H9 (cell line): ENCODE data around the gene IFIT1B. TPM values are rescaled to one million over a fixed set of nuclear protein-coding genes. Genes with fewer than 3 reads are reported as not detected.
A peak's percentile ranks its signal among the peaks of the same experiment; 100 is the strongest.

ENCODE experiments used
- DNase-seq: peaks from one replicate; pipeline ENCODE4 v3.0.0-alpha.2; 2017
- H2AFZ ChIP-seq: one replicate; pipeline ENCODE4 v1.6.1; 2013; ENCODE audit warnings: mild to moderate bottlenecking, low read length, control low read depth, moderate library complexity
- H2AK5ac ChIP-seq: 2 replicates; pipeline ENCODE4 v1.6.1; 2013; ENCODE audit warnings: low read length, control low read depth, mixed read lengths; ENCODE audit not compliant: insufficient read length
- H2BK120ac ChIP-seq: one replicate; pipeline ENCODE4 v1.6.1; 2013; ENCODE audit warnings: low read depth, mild to moderate bottlenecking, low read length, control low read depth, inconsistent platforms; ENCODE audit not compliant: poor library complexity, severe bottlenecking
- H2BK12ac ChIP-seq: 2 replicates; pipeline ENCODE4 v1.6.1; 2013; ENCODE audit warnings: low read length, control low read depth, mixed read lengths, low read depth; ENCODE audit not compliant: insufficient read length
- H2BK15ac ChIP-seq: 2 replicates; pipeline ENCODE4 v1.6.1; 2013; ENCODE audit warnings: low read depth, low read length, control low read depth
- H2BK20ac ChIP-seq: one replicate; pipeline ENCODE4 v1.6.1; 2013; ENCODE audit warnings: low read depth, mild to moderate bottlenecking, low read length, control low read depth, inconsistent platforms; ENCODE audit not compliant: poor library complexity, severe bottlenecking
- H2BK5ac ChIP-seq: 2 replicates; pipeline ENCODE4 v1.6.1; 2013; ENCODE audit warnings: low read length, control low read depth, mixed read lengths; ENCODE audit not compliant: insufficient read length
- H3K14ac ChIP-seq: 2 replicates; pipeline ENCODE4 v1.6.1; 2013; ENCODE audit warnings: low read length, control low read depth; ENCODE audit not compliant: insufficient read depth
- H3K18ac ChIP-seq: 2 replicates; pipeline ENCODE4 v1.6.1; 2013; ENCODE audit warnings: low read depth, mild to moderate bottlenecking, mixed read lengths, low read length, control low read depth; ENCODE audit not compliant: insufficient read length
- H3K23ac ChIP-seq: 2 replicates; pipeline ENCODE4 v1.6.1; 2013; ENCODE audit warnings: low read length, control low read depth, mixed read lengths, low read depth; ENCODE audit not compliant: insufficient read length
- H3K23me2 ChIP-seq: 2 replicates; pipeline ENCODE4 v1.6.1; 2013; ENCODE audit warnings: low read depth, mild to moderate bottlenecking, mixed read lengths, low read length, control low read depth; ENCODE audit not compliant: insufficient read length, poor library complexity, severe bottlenecking
- H3K27ac ChIP-seq: 2 replicates; pipeline ENCODE4 v1.5.1; 2013; ENCODE audit warnings: low read length, control low read depth, mixed read lengths, low read depth; ENCODE audit not compliant: insufficient read length
- H3K27me3 ChIP-seq: 2 replicates; pipeline ENCODE4 v1.6.1; 2013; ENCODE audit warnings: low read length, control low read depth, inconsistent platforms; ENCODE audit not compliant: insufficient read depth
- H3K4ac ChIP-seq: 2 replicates; pipeline ENCODE4 v1.6.1; 2013; ENCODE audit warnings: low read depth, mild to moderate bottlenecking, control low read depth, inconsistent platforms, low read length, moderate library complexity
- H3K4me1 ChIP-seq: 2 replicates; pipeline ENCODE4 v1.6.1; 2013; ENCODE audit warnings: low read length, control low read depth, inconsistent platforms; ENCODE audit not compliant: insufficient read depth
- H3K4me2 ChIP-seq: 2 replicates; pipeline ENCODE4 v1.6.1; 2013; ENCODE audit warnings: low read length, control low read depth, mixed read lengths; ENCODE audit not compliant: insufficient read length, insufficient read depth
- H3K56ac ChIP-seq: 2 replicates; pipeline ENCODE4 v1.6.1; 2013; ENCODE audit warnings: low read depth, mild to moderate bottlenecking, mixed read lengths, low read length, control low read depth; ENCODE audit not compliant: insufficient read length
- H3K79me1 ChIP-seq: 2 replicates; pipeline ENCODE4 v1.6.1; 2013; ENCODE audit warnings: low read depth, mild to moderate bottlenecking, moderate library complexity, low read length, control low read depth, inconsistent platforms; ENCODE audit not compliant: insufficient read depth, poor library complexity, severe bottlenecking
- H3K79me2 ChIP-seq: 2 replicates; pipeline ENCODE4 v1.6.1; 2013; ENCODE audit warnings: low read length, control low read depth, inconsistent platforms; ENCODE audit not compliant: insufficient read depth
- H3K9ac ChIP-seq: 2 replicates; pipeline ENCODE4 v1.6.1; 2013; ENCODE audit warnings: low read length, control low read depth, mixed read lengths; ENCODE audit not compliant: insufficient read length; ENCODE audit errors: extremely low read depth
- H3K9me3 ChIP-seq: one replicate; pipeline ENCODE4 v1.6.1; 2013; ENCODE audit warnings: low read depth, low read length, inconsistent platforms; ENCODE audit not compliant: control insufficient read depth
- H3T11ph ChIP-seq: one replicate; pipeline ENCODE4 v1.6.1; 2013; ENCODE audit warnings: mild to moderate bottlenecking, low read length, control low read depth, inconsistent platforms
- H4K20me1 ChIP-seq: one replicate; pipeline ENCODE4 v1.6.1; 2013; ENCODE audit not compliant: control insufficient read depth, insufficient read length, insufficient read depth
- H4K5ac ChIP-seq: 2 replicates; pipeline ENCODE4 v1.6.1; 2013; ENCODE audit warnings: low read depth, mild to moderate bottlenecking, mixed read lengths, low read length, control low read depth; ENCODE audit not compliant: insufficient read length
- H4K8ac ChIP-seq: replicated peaks from 2 replicates; pipeline ENCODE4 v1.6.1; 2013; ENCODE audit warnings: low read length, control low read depth, mixed read lengths, low read depth; ENCODE audit not compliant: insufficient read length
- H4K91ac ChIP-seq: 2 replicates; pipeline ENCODE4 v1.6.1; 2013; ENCODE audit warnings: low read depth, mild to moderate bottlenecking, moderate library complexity, mixed read lengths, low read length, control low read depth; ENCODE audit not compliant: insufficient read length
- H3K27ac Mint-ChIP-seq, 3 experiments: 2 replicates in 2 of 3; 3 replicates in 1 of 3; pipeline ENCODE4 v1.8.0; 2020 to 2021; ENCODE audit warnings: mixed read lengths in 3 of 3, mild to moderate bottlenecking in 1 of 3, moderate library complexity in 1 of 3
- H3K27me3 Mint-ChIP-seq: 2 replicates; pipeline ENCODE4 v1.8.0; 2021; ENCODE audit warnings: low read depth, mild to moderate bottlenecking, moderate library complexity, mixed read lengths
- H3K36me3 Mint-ChIP-seq, 3 experiments: 2 replicates in 2 of 3; 3 replicates in 1 of 3; pipeline ENCODE4 v1.8.0; 2020 to 2021; ENCODE audit warnings: low read depth in 3 of 3, mixed read lengths in 3 of 3; ENCODE audit not compliant: insufficient read depth in 1 of 3
- H3K4me1 Mint-ChIP-seq, 2 experiments: 2 replicates each; pipeline ENCODE4 v1.8.0; 2020; ENCODE audit warnings: mixed read lengths in 2 of 2
- H3K4me3 Mint-ChIP-seq, 2 experiments: 2 replicates in 1 of 2; 3 replicates in 1 of 2; pipeline ENCODE4 v1.8.0; 2020 to 2021; ENCODE audit warnings: mild to moderate bottlenecking in 2 of 2, mixed read lengths in 2 of 2, moderate library complexity in 1 of 2
- H3K9me3 Mint-ChIP-seq, 2 experiments: 2 replicates in 1 of 2; 3 replicates in 1 of 2; pipeline ENCODE4 v1.8.0; 2020; ENCODE audit warnings: mild to moderate bottlenecking in 2 of 2, mixed read lengths in 2 of 2, moderate library complexity in 1 of 2
- CTCF ChIP-seq: fragments of 200-600 bp; sonication (generic); conservative IDR thresholded peaks from 3 replicates; pipeline ENCODE4 v1.8.0; 2021; ENCODE audit warnings: antibody characterized with exemption, mild to moderate bottlenecking
- WGBS: extraction: QIAGEN DNeasy Blood & Tissue Kit; methylation state at CpG from one replicate; pipeline ENCODE4 v1.1.7; 2013; ENCODE audit warnings: missing lambda C conversion rate, low lambda C conversion rate, mixed read lengths; ENCODE audit not compliant: insufficient read length; ENCODE audit errors: extremely low coverage; 5-methylcytosine and 5-hydroxymethylcytosine counted together
- total RNA-seq: library from RNA; stranded (reverse); gene quantifications from 2 replicates; pipeline ENCODE4 v1.2.1, GENCODE V29; 2021

IFIT1B gene
- total RNA-seq, 1 experiment from 2014 or later, result not detected

GRCh38 chr10:89332123-89332633 lies 45.7 kb upstream of the IFIT1B start:
- peaks cover 22% of the 10 kb centered on the region for H3K4me1 ChIP-seq
- H3K79me2 ChIP-seq, result no peaks in the 10 kb centered on the region
- H3K27ac ChIP-seq, result no peak overlapping the region
- H3K79me1 ChIP-seq, result no peaks in the 10 kb centered on the region
- peak overlapping the region; percentile 73 for H2AFZ ChIP-seq
- peaks cover 49 to 50% of the 10 kb centered on the region in 2 experiments for H3K4me1 Mint-ChIP-seq
- no peak overlapping the region for H2AK5ac ChIP-seq
- no peak overlapping the region for H3K4me2 ChIP-seq
- H3K27me3 Mint-ChIP-seq, result no peaks in the 10 kb centered on the region
- H3K23ac ChIP-seq, result no peak overlapping the region
- H4K91ac ChIP-seq, result no peak overlapping the region
- H4K20me1 ChIP-seq, result no peaks in the 10 kb centered on the region
- H3K23me2 ChIP-seq, result no peaks in the 10 kb centered on the region
- no peak overlapping the region for H3K9ac ChIP-seq
- DNase-seq, result no peak
- H3K4ac ChIP-seq, result no peak overlapping the region
- H3T11ph ChIP-seq, result no peak overlapping the region
- no peak overlapping the region for H3K14ac ChIP-seq
- H2BK120ac ChIP-seq, result no peak overlapping the region
- no CpG with 5 or more reads among the region's 5 CpGs for WGBS
- H3K9me3 ChIP-seq, result no peaks in the 10 kb centered on the region
- no peak overlapping the region for H2BK20ac ChIP-seq
- H4K5ac ChIP-seq, result no peak overlapping the region
- H3K18ac ChIP-seq, result no peak overlapping the region
- H3K56ac ChIP-seq, result no peak overlapping the region
- no peaks in the 10 kb centered on the region for H3K27me3 ChIP-seq
- H3K27ac Mint-ChIP-seq, result peak overlapping the region; percentile 42 to 95 (median 87); a peak in 6 of 7 replicates
- no peak overlapping the region for H4K8ac ChIP-seq
- H3K36me3 Mint-ChIP-seq, result peaks cover 0 to 2% (median 0%) of the 10 kb centered on the region in 3 experiments; a peak in 2 of 7 replicates
- H2BK12ac ChIP-seq, result no peak overlapping the region
- H3K4me3 Mint-ChIP-seq, result no peak overlapping the region
- no peak for TF ChIP-seq CTCF
- no peak overlapping the region for H2BK5ac ChIP-seq
- H3K9me3 Mint-ChIP-seq, result no peaks in the 10 kb centered on the region; a peak in 1 of 5 replicates
- no peak overlapping the region for H2BK15ac ChIP-seq
